Measurements from ENCODE around the gene RAB36.

DNA sequence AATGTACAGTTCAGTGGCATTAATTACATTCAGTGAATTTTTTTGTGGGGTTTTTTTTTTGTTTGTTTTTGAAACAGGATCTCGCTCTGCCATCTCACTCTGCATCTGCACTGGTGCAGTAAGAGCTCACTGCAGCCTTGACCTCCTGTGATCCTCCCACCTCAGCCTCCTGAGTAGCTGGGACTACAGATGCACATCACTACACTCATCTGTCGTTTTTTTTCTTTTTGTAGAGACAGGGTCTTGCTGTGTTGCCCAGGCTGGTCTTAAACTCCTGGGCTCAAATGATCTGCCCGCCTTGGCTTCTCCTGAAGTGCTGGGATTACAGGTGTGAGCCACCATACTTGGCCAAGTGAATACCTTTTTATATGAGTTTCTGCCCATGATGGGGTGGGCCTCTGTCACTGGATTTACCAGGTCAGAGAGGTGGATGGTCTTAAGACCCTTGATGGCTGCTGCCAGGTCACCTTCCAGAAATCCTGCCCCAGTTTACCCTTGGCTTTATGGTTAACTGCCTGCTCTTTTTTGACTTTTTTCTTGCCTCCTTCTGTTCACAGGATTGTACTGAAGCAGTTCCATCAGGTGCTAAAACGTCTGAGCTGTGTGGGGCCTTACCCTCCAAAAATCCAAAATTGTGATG is 57.7 kb downstream of the RAB36 start:
- no peak for TF ChIP-seq CTCF (IDR thresholded peaks at IDR 0.05)
- TF ChIP-seq ZFX (IDR thresholded peaks at IDR 0.05; ENCODE audit: borderline replicate concordance): no peak
